T-helper 22 cell (primary cell): ENCODE results near the gene RWDD4.

Experiments used
- DNase-seq: peaks from one replicate; pipeline ENCODE4 v3.0.0-alpha.2; 2020; ENCODE audit warnings: low read depth

The RWDD4 gene

DNA sequence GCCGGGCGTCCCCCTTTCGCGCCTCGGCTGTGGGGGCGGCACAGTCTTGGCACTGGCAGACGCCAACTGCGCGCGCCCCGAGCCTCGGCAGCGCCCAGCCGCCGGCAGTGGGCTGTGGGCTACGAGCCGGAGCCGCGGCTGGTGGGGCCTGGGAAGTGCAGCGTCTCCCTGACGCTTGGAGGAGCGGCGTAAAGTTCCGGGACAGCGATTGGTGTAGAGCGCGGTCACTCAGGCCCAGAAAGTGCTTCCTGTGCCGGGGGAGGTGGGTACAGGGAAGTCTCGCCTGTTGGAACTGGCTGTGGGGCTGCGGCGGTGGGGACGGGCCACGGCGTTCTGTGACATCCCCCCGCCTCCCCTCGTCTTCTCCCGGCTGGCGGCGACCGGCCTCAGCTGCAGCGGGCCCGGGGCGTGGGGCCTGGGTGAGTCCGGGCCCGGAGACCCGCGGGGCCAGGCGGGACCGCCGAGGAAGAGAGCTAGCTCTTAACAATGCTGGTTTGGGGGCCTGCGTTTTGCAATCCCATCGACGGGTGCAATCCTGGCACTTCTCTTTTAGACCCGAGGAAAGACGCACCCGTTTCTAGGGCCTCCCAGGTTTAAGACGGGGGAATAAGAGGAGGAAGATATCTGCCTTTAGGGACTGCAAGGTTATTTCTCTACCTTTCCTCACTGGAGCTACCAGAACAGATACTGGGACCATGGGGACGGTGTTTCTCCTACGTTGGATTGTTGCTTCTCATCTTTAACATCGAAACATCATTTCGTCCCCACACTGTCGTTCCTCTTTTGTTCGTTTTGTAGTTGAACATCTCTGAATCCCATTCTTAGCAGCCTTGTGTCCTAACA lies at the start of gene RWDD4, which contains the start of gene TRAPPC11:
Gene RWDD4 (minus strand): TSS at position 157 of the 843 bp plus-strand sequence. CDS start 233 bp downstream, outside the sequence.
Gene TRAPPC11 (plus strand): TSS at position 265 of the 843 bp plus-strand sequence. CDS start 4,575 bp downstream, outside the sequence.
- DNase-seq, result peak; percentile 96

DNA sequence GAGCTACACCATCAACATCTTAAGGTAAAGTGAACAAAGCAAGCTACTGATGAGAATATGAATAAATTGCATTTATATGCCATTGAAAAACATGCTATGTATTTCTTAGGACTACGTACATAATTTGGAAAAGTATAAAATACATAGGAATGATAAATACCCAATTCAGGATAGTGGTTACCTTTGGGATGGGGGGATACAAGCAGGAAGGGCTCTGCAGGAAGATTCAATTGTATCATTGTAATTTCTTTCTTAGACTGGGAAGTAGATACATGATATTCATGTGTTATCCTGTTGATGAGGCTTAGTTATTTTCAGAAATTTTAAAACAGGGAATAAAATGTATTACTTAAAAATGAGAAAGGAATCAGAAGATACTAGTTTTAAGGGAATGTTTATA lies 43.5 kb upstream of the RWDD4 start:
- no peak for DNase-seq

DNA sequence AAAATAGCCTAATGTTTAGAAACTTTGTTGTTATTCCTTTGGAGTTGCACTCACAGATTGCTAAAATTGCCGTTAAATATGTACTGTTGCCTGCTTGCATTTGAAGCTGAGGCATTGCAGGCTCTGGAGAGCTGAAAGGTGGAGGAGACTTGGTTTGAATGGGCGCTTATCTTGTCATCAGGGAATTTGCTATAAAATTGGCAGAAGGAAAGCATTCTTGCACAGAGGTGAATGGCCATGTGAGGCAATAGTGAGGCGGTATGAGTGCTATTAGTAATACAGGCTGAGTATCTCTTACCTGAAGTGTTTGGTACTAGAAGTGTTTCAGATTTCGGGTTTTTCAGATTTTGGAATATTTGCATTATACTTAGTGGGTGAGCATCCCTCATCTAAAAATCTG lies 41.4 kb upstream of the RWDD4 start:
- no peak for DNase-seq

DNA sequence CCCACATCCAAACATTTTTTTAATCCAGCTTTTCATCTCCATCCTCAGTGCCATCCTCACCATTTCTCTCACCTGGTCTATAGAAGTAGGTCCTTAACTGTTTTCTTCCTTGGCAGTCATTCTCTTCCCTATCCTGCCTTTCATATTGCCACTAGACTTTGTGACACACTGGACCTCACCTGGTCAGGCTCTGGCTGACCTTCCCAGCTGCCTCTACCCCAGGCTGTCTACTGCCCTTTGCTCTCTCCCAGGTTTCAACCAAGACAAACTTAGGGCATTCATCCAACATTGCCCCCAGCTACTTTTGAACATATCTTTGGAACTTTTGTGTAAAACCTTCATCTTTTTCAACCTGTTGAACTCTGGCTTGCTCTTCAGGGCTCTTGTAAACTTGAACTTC lies 39.9 kb upstream of the RWDD4 start:
- no peak for DNase-seq

DNA sequence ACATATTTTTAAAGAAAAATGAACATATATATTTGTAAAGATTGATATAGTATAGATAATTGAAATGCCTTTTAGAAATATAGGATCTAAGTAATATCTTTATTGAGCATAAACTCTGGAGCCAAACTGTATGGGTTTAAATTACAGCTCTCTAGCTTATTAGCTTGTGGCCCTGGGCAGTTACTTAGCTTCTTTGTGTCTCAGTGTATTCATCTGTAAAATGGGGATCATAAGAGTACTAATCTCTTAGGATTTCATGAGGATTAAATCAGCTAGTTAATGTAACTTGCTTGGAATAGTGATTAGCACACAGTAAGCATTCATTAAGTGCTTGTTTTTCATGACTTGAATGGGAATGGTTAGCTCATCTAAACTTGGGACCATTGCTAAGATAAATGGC lies 32.9 kb upstream of the RWDD4 start:
- no peak for DNase-seq

GRCh38 chr4:183691006-183691405 lies 32.0 kb upstream of the RWDD4 start:
- no peak for DNase-seq

DNA sequence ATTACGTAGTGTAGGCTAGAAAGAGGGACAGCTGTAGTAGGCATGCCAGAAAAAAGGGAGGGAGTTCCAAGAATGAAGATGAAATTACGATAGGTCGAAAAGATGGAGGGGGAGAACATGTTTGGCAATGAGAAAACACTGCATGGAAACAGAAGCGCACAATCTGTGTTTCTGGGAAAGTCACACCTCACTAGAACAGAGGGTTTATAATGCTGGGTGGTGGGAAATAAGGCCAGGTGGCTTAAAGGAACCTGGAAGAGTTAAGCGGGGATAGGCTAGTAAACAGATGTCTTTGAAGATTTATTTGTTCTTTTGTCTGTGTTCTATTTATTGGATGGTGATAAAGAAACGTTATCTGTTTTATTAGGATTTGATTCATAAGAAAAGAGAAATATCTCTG lies 29.2 kb upstream of the RWDD4 start:
- no peak for DNase-seq

DNA sequence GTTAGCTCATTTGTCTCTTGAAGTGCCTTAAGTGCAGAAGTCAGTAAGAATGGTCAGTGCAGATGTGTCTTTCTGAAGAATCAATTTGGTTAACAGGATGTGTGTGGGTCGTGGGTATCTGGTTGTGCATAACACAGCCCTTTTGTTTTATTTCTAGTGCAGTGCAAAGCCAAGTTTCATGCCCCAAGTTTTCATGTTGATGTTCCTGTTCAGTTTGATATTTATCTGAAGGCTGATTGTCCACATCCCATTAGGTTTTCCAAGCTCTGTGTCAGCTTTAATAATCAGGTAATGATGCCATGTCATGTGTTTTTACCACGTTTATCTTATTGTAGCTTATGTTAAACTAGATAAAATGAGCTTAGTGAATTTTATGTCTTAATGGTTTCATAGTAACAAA lies 27.5 kb upstream of the RWDD4 start:
- no peak for DNase-seq

DNA sequence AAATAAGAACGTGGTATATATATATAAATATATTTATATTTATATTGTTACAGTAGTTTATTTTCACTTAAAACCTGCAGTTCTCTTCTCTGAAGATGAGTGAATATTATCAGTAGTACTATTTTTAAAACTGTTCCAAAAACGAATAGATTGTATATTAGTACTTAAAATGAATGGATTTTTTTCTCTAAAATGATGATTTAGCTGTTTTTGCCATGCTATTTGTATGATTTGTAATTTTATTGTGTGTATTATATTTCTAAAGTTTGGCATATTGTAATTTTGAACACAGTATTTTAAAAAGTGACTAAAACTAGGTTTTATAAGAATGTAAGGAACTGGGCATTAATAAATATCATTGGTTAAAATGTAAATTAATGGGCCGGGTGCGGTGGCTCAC lies 22.1 kb upstream of the RWDD4 start:
- no peak for DNase-seq

- DNase-seq, result no peak
Measured at GRCh38 chr4:183675625-183676024, 16.6 kb upstream of the RWDD4 start.

DNA sequence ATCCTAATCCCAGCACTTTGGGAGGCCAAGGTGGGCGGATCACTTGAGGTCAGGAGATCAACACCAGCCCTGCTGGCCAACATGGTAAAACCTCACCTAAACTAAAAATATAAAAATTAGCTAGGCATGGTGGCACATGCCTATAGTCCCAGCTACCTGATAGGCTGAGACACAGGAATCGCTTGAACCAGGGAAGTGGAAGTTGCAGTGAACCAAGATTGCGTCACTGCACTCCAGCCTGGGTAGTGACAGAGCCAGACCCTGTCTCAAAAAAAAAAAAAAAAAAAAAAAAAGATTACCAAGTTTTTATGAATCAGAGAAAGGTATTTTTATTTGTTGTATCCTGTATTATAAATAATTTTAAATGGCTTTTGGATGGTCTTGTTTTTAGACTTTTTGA lies 15.2 kb upstream of the RWDD4 start:
- no peak for DNase-seq

- no peak for DNase-seq
Measured at GRCh38 chr4:183670960-183671555, 12.1 kb upstream of the RWDD4 start.

DNA sequence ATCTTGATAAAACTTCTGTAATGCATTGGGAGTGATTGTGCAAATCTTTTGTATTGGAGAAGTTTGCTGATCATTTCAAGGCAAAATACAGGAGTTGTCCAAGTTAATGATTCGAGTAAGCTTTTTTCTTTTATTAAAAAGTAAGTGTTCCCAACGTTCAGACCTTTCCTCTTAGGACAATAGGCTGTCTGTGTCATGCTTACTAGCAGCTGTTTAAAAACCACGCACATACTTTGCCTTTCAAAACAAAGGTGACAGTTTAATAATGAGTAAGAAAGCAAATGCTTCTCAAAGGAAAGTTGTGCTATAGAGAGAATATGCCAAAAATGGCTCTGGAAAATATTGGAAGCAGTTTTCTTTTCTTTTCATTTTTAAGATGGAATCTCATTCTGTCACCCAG lies 11.3 kb upstream of the RWDD4 start:
- DNase-seq, result no peak

- DNase-seq, result no peak
Measured at GRCh38 chr4:183666088-183666487, 7.1 kb upstream of the RWDD4 start.

DNA sequence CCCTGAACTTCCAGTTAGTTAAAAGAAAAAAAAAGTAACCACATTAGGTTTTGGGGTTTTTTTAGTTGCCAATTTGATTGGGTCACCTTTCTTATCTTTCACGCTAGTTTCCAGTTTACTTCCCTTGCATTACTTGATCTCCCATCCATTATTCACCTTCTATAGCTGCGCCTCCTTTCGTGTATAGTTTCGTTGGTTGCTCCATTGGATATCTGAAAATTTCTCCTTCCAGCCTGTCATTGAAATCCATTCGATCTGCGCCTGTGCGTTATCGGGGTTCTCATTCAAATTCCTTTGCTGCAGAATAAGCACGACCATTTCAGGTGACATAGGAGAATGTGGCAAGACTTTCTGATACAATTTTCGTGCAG lies 872 bp upstream of the RWDD4 start:
- DNase-seq, result no peak

GRCh38 chr4:183658362-183659028 lies 490 bp downstream of the RWDD4 start:
- DNase-seq, result peak; percentile 3

- DNase-seq, result no peak
Measured at GRCh38 chr4:183657564-183657963, 1.4 kb downstream of the RWDD4 start.

- DNase-seq, result no peak
Measured at GRCh38 chr4:183645326-183645725, 13.7 kb downstream of the RWDD4 start.

DNA sequence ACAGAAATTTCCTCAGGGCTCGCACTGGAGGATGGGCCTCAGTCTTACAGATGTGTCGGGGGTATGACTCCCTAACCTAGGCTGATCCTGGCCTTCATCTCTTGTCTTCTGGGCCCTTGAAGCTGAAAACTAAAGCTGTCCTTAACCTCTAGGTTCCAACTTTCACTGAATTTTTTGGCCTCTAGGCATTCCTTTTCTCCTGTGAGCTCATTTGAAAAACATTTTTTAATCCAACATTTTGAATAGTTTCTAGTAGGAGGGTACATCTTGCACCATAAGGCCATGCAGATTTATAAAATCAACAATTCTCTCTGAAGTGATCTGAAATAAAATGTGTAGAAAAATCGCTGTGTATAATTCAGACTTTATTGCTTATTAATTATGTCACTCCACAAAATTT lies 19.7 kb downstream of the RWDD4 start:
- DNase-seq, result no peak

GRCh38 chr4:183638436-183638835 lies 20.5 kb downstream of the RWDD4 start:
- DNase-seq, result no peak

DNA sequence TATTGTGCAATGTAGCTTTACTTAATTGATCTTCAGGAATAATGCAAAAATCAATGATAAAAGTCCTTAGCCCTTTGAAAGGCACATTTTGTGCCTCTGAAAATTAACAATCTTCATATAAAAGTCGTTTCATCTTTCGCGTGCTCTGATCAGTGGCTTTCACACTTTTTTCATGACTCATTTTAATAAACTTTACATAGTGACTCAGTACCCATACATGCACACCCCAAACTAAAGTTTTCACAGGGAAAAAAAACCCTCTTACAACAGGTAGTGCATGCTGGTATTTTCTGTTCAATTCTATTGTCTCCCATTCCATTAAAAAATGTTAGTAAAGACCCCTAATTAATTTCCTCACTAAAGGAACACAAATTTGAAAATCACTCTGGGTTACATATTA lies 21.5 kb downstream of the RWDD4 start:
- DNase-seq, result no peak

DNA sequence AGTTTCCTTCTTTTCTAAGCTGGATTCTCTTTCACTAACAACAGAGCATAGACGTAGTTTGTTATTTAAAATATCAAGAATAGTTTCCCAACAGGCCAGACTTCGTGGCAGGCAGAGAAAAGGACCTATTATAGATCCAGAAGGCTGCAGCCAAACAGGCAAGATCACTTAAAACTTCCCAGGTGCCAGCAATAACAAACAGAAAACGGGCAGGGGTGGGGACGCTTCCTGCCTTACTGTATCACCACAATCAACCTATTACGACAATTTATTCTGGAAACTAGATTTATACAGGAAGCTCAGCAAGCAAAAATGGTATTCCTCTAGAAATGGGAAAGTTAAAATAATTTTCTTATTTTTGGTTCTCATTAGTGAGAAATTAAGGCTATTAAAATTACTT lies 22.1 kb downstream of the RWDD4 start:
- DNase-seq, result no peak

DNA sequence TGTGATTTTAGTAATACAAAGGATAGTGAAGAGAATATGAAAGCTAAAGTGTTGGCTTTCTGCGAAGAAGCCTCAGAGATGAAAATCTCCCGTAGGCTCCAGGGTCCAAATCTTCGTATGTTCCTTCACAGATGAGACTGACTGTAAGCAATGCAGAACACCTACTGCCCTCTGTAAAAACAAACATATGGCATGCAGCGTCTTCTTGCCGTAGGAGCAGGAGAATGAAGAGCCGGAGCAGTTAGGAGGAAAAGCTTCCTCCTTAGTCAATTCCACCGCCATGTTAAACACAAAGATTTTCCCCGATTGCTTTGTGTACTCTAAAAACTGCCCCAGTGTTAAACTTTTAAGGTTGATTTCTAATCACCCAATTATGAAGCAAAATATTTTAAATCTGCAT lies 22.5 kb downstream of the RWDD4 start:
- no peak for DNase-seq
